Peyer's patch (tissue), 4 donors: Measurements from ENCODE around the gene NFASC. TPM values are rescaled to one million over a fixed set of nuclear protein-coding genes. Genes with fewer than 3 reads are reported as not detected.

ENCODE experiments used
- DNase-seq, 3 donors: peaks; one replicate each; pipeline ENCODE4 v3.0.0-alpha.2; 2017 to 2019
- H3K27ac ChIP-seq, 4 donors: fragments of 200-600 bp; sonication (generic); one replicate each; pipeline ENCODE4 v1.5.1; 2016 to 2019
- H3K27me3 ChIP-seq, 2 donors: fragments of 200-600 bp; sonication (generic); one replicate each; pipeline ENCODE4 v1.5.1; 2019
- H3K36me3 ChIP-seq, 3 donors: fragments of 200-600 bp; sonication (generic); one replicate each; pipeline ENCODE4 v1.5.1; 2016 to 2019
- H3K4me1 ChIP-seq, 4 donors: fragments of 200-600 bp; sonication (generic); one replicate each; pipeline ENCODE4 v1.5.1; 2016 to 2019
- H3K4me3 ChIP-seq, 4 donors: fragments of 200-600 bp; sonication (generic); 1 replicate in 3 of 4; 2 replicates in 1 of 4; pipeline ENCODE4 v1.5.1; 2016 to 2019; ENCODE audit warnings: mild to moderate bottlenecking in 1 of 4
- H3K9me3 ChIP-seq, 4 donors: fragments of 200-600 bp; sonication (generic); one replicate each; pipeline ENCODE4 v1.5.1; 2016 to 2019; ENCODE audit warnings: mild to moderate bottlenecking in 1 of 4
- CTCF ChIP-seq, 6 experiments: fragments of 450-650 bp in 4 of 6; fragments of 200-600 bp in 2 of 6; sonication (generic) in 1 of 6; IDR thresholded peaks; one replicate each; pipeline ENCODE4 v1.5.1; 2017 to 2019; ENCODE audit warnings: antibody characterized with exemption in 6 of 6, mild to moderate bottlenecking in 3 of 6, moderate library complexity in 1 of 6
- POLR2A ChIP-seq, 2 donors: fragments of 450-650 bp; IDR thresholded peaks; one replicate each; pipeline ENCODE4 v1.5.1; 2017; ENCODE audit warnings: antibody characterized with exemption in 2 of 2, mild to moderate bottlenecking in 2 of 2, moderate library complexity in 2 of 2
- total RNA-seq, 4 donors: library from RNA; depleted of rRNA; stranded (reverse); fragments of >200 nt; gene quantifications; one replicate each; pipeline ENCODE4 v1.1.0, GENCODE V29; 2016

The NFASC gene
- total RNA-seq, 4 donors from 2014 or later, result 3.2 to 90.0 (median 13.2) TPM

GRCh38 chr1:204923201-204923600 is 52.5 kb downstream of the NFASC start:
- Histone ChIP-seq H3K4me3 (no peak overlapping the region), H3K9me3 (no peaks in the 10 kb centered on the region), H3K27me3 (no peaks in the 10 kb centered on the region), H3K27ac (no peak overlapping the region), H3K4me1 (no peaks in the 10 kb centered on the region), H3K36me3 (no peaks in the 10 kb centered on the region)
- DNase-seq, result no peak
- TF ChIP-seq CTCF (IDR thresholded peaks at IDR 0.05) (no peak), POLR2A (IDR thresholded peaks at IDR 0.05) (no peak)

- Histone ChIP-seq H3K27me3 (no peaks in the 10 kb centered on the region), H3K27ac (no peak overlapping the region), H3K9me3 (no peaks in the 10 kb centered on the region), H3K4me1 (no peaks in the 10 kb centered on the region), H3K4me3 (no peak overlapping the region), H3K36me3 (no peaks in the 10 kb centered on the region)
- DNase-seq, result no peak
- TF ChIP-seq CTCF (IDR thresholded peaks at IDR 0.05), result no peak
These were observed 53.0 kb downstream of the NFASC start for GRCh38 chr1:204923626-204924012.

GRCh38 chr1:204924013-204924759 is 53.5 kb downstream of the NFASC start:
- no peaks in the 10 kb centered on the region for H3K9me3 ChIP-seq
- H3K27me3 ChIP-seq, result no peaks in the 10 kb centered on the region
- DNase-seq, result no peak
- no peaks in the 10 kb centered on the region for H3K4me1 ChIP-seq
- H3K27ac ChIP-seq, result no peak overlapping the region
- H3K36me3 ChIP-seq, result no peaks in the 10 kb centered on the region
- TF ChIP-seq CTCF (IDR thresholded peaks at IDR 0.05) (no peak), POLR2A (IDR thresholded peaks at IDR 0.05) (no peak)
- H3K4me3 ChIP-seq, result no peak overlapping the region

GRCh38 chr1:204925701-204926100 is 55.0 kb downstream of the NFASC start:
- Histone ChIP-seq H3K36me3 (no peaks in the 10 kb centered on the region), H3K9me3 (no peaks in the 10 kb centered on the region)
- TF ChIP-seq CTCF (IDR thresholded peaks at IDR 0.05), result no peak
- no peak for TF ChIP-seq POLR2A (IDR thresholded peaks at IDR 0.05)

GRCh38 chr1:204927673-204928641 is 57.3 kb downstream of the NFASC start:
- Histone ChIP-seq H3K9me3 (no peaks in the 10 kb centered on the region), H3K36me3 (no peaks in the 10 kb centered on the region), H3K27ac (no peak overlapping the region), H3K27me3 (no peaks in the 10 kb centered on the region), H3K4me1 (no peaks in the 10 kb centered on the region), H3K4me3 (no peak overlapping the region)
- TF ChIP-seq CTCF (IDR thresholded peaks at IDR 0.05), result no peak
- no peak for DNase-seq

More at GRCh38 chr1:204925701-204926100, 55.0 kb downstream of the NFASC start:
- H3K4me1 ChIP-seq, result no peaks in the 10 kb centered on the region
- no peak overlapping the region for H3K27ac ChIP-seq
- H3K4me3 ChIP-seq, result no peak overlapping the region
- H3K27me3 ChIP-seq, result no peaks in the 10 kb centered on the region
- no peak for DNase-seq
